ENCODE data around the gene LY86. TPM values are rescaled to one million over a fixed set of nuclear protein-coding genes. Genes with fewer than 3 reads are reported as not detected.

Gene LY86
- total RNA-seq, 1 experiment from 2014 or later, result not detected

DNA sequence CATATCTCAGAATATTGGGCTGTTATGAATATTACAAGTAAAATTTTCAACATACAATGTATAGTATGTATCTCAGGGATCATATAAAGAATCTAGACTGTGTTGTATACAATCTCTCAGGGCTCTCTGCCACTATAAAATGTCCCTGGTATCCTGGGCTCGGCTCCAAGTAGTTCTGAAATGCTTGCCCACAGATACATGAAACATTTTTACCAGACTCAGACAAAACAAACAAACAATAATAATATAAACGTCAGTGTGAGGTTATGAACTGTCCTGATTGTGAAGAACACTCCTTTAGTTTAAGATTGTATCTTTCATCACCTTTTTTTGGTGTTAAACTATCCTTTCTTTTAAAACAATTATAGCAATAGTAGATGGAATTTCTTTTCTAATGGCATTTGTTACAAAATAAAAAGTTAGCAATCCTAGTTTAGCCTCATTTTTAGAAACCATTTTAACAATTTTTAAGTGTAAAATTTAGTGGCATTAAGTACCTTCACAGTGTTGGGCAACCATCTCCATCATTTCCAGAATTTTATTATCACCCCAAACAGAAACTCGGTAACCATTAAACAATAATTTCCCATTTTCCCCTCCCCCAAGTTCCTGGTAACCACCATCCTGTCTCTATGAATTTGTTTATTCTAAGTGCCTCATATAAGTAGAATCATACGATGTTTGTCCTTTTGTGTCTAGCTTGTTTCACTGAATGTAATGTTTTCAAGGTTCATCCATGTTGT is 17.4 kb upstream of the LY86 start:
- Mint-ChIP-seq H3K4me1 (no peaks in the 10 kb centered on the region), H3K4me3 (no peak overlapping the region), H3K9me3 (peaks cover under 1 to 1% of the 10 kb centered on the region in 2 experiments; a peak in 4 of 5 replicates), H3K27me3 (ENCODE audit: low read depth) (peaks cover 19% of the 10 kb centered on the region), H3K36me3 (ENCODE audit: insufficient read depth in 1 of 3, low read depth in 3 of 3) (no peaks in the 10 kb centered on the region), H3K27ac (no peak overlapping the region)
- Histone ChIP-seq H3K79me1 (ENCODE audit: insufficient read depth, low read depth, low read length, poor library complexity, severe bottlenecking) (no peaks in the 10 kb centered on the region), H3K79me2 (ENCODE audit: insufficient read depth, low read length) (no peaks in the 10 kb centered on the region), H2AFZ (ENCODE audit: low read length) (no peak overlapping the region), H3K23me2 (ENCODE audit: insufficient read length, low read depth, low read length, poor library complexity, severe bottlenecking) (no peaks in the 10 kb centered on the region), H2BK20ac (ENCODE audit: low read depth, low read length, poor library complexity, severe bottlenecking) (no peak overlapping the region), H3K4ac (ENCODE audit: low read depth, low read length) (no peak overlapping the region), H2BK15ac (ENCODE audit: low read depth, low read length) (no peak overlapping the region), H3K23ac (ENCODE audit: insufficient read length, low read depth, low read length) (no peak overlapping the region), H4K91ac (ENCODE audit: insufficient read length, low read depth, low read length) (no peak overlapping the region), H4K5ac (ENCODE audit: insufficient read length, low read depth, low read length) (no peak overlapping the region), H4K8ac (replicated peaks; ENCODE audit: insufficient read length, low read depth, low read length) (no peak overlapping the region), H2AK5ac (ENCODE audit: insufficient read length, low read length) (no peak overlapping the region), H2BK5ac (ENCODE audit: insufficient read length, low read length) (no peak overlapping the region), H3K4me2 (ENCODE audit: insufficient read depth, insufficient read length, low read length) (no peak overlapping the region), H3K27ac (ENCODE audit: insufficient read length, low read depth, low read length) (no peak overlapping the region), H3K56ac (ENCODE audit: insufficient read length, low read depth, low read length) (no peak overlapping the region), H2BK12ac (ENCODE audit: insufficient read length, low read depth, low read length) (no peak overlapping the region), H3T11ph (ENCODE audit: low read length) (no peak overlapping the region), H3K18ac (ENCODE audit: insufficient read length, low read depth, low read length) (no peak overlapping the region), H3K14ac (ENCODE audit: insufficient read depth, low read length) (no peak overlapping the region), H2BK120ac (ENCODE audit: low read depth, low read length, poor library complexity, severe bottlenecking) (no peak overlapping the region), H4K20me1 (ENCODE audit: control insufficient read depth, insufficient read depth, insufficient read length) (no peaks in the 10 kb centered on the region), H3K9me3 (ENCODE audit: control insufficient read depth, low read depth, low read length) (no peaks in the 10 kb centered on the region), H3K4me1 (ENCODE audit: insufficient read depth, low read length) (no peaks in the 10 kb centered on the region), H3K27me3 (ENCODE audit: insufficient read depth, low read length) (no peaks in the 10 kb centered on the region), H3K9ac (ENCODE audit: extremely low read depth, insufficient read length, low read length) (no peak overlapping the region)
- no peak for DNase-seq
- TF ChIP-seq, protein P1, sequence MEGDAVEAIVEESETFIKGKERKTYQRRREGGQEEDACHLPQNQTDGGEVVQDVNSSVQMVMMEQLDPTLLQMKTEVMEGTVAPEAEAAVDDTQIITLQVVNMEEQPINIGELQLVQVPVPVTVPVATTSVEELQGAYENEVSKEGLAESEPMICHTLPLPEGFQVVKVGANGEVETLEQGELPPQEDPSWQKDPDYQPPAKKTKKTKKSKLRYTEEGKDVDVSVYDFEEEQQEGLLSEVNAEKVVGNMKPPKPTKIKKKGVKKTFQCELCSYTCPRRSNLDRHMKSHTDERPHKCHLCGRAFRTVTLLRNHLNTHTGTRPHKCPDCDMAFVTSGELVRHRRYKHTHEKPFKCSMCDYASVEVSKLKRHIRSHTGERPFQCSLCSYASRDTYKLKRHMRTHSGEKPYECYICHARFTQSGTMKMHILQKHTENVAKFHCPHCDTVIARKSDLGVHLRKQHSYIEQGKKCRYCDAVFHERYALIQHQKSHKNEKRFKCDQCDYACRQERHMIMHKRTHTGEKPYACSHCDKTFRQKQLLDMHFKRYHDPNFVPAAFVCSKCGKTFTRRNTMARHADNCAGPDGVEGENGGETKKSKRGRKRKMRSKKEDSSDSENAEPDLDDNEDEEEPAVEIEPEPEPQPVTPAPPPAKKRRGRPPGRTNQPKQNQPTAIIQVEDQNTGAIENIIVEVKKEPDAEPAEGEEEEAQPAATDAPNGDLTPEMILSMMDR (conservative IDR thresholded peaks at IDR 0.05), result no peak
- no CpG with 5 or more reads among the region's 4 CpGs for WGBS (ENCODE audit: extremely low coverage, insufficient read length, low lambda C conversion rate)

Measured in H9 (cell line).